ENCODE data around the gene CEP70.

DNA sequence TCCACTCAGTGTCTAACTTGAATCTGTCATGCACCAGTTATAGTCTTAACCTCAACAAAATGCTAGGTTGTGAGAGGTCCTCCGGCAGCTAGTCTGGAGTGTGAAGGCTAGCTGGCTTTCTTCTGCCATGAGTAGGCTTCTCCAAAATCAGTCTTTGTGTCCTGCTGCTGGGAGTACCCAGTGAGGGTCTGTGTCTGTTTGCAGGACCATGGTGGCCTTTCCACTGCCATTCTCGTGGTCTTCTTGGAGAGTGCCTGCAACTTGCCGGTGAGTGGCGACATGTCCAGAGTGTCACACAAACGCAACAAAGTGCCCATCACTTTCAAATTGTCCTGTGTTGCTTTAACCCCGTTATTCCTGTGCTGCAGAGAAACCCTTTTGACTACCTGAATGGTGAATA, 125.6 kb downstream of the CEP70 start:
- TF ChIP-seq POLR2A (IDR thresholded peaks at IDR 0.05): no peak
- TF ChIP-seq EP300 (IDR thresholded peaks at IDR 0.05): no peak
- TF ChIP-seq, protein P1, sequence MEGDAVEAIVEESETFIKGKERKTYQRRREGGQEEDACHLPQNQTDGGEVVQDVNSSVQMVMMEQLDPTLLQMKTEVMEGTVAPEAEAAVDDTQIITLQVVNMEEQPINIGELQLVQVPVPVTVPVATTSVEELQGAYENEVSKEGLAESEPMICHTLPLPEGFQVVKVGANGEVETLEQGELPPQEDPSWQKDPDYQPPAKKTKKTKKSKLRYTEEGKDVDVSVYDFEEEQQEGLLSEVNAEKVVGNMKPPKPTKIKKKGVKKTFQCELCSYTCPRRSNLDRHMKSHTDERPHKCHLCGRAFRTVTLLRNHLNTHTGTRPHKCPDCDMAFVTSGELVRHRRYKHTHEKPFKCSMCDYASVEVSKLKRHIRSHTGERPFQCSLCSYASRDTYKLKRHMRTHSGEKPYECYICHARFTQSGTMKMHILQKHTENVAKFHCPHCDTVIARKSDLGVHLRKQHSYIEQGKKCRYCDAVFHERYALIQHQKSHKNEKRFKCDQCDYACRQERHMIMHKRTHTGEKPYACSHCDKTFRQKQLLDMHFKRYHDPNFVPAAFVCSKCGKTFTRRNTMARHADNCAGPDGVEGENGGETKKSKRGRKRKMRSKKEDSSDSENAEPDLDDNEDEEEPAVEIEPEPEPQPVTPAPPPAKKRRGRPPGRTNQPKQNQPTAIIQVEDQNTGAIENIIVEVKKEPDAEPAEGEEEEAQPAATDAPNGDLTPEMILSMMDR (IDR thresholded peaks at IDR 0.05): no peak
